ENCODE measurements around the gene ELK3.

DNA sequence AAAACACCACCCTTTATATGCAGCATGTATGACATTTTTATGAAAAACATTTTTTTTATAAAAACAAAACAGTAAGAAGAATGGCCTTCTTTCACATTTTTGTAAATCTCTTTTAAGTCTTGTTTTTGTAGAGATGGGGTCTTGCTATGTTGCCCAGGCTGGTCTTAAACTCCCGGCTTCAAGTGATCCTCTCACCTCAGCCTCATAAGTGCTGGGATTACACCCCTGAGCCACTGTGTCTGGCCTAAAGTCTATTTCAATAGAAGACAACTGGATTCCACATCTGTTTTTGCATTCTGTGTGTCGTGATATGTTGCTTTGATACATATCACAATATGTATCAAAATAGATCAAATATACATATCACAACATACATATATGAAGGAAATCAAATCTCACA is 98.9 kb downstream of the ELK3 start:
- TF ChIP-seq, protein P1, sequence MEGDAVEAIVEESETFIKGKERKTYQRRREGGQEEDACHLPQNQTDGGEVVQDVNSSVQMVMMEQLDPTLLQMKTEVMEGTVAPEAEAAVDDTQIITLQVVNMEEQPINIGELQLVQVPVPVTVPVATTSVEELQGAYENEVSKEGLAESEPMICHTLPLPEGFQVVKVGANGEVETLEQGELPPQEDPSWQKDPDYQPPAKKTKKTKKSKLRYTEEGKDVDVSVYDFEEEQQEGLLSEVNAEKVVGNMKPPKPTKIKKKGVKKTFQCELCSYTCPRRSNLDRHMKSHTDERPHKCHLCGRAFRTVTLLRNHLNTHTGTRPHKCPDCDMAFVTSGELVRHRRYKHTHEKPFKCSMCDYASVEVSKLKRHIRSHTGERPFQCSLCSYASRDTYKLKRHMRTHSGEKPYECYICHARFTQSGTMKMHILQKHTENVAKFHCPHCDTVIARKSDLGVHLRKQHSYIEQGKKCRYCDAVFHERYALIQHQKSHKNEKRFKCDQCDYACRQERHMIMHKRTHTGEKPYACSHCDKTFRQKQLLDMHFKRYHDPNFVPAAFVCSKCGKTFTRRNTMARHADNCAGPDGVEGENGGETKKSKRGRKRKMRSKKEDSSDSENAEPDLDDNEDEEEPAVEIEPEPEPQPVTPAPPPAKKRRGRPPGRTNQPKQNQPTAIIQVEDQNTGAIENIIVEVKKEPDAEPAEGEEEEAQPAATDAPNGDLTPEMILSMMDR (IDR thresholded peaks at IDR 0.05) = no peak
- no peak for TF ChIP-seq POLR2A (IDR thresholded peaks at IDR 0.05)

Measured in thyroid gland (tissue), 4 donors.